GM23338 (cell line): ENCODE data around the gene TNK2. TPM values are rescaled to one million over a fixed set of nuclear protein-coding genes. Genes with fewer than 3 reads are reported as not detected.

Experiments
- ATAC-seq: fragments of 200-7000 bp; cut with Tn5 transposase; 3 replicates; pipeline ENCODE4 v1.9.1; 2020
- DNase-seq: peaks from one replicate; pipeline ENCODE4 v3.0.0-alpha.2; 2015; ENCODE audit warnings: low spot score
- H2AFZ ChIP-seq: fragments of 200-600 bp; sonication (generic); 2 replicates; pipeline ENCODE4 v1.8.0; 2016; ENCODE audit warnings: antibody characterized with exemption, mild to moderate bottlenecking, moderate library complexity
- H3F3A ChIP-seq: fragments of 200-600 bp; sonication (generic); replicated peaks from 2 replicates; pipeline ENCODE4 v1.8.0; 2017; ENCODE audit warnings: antibody characterized with exemption, mixed run types, low read depth
- H3K27ac ChIP-seq: fragments of 200-600 bp; sonication (generic); 2 replicates; pipeline ENCODE4 v1.6.1; 2016; ENCODE audit warnings: low read depth
- H3K27me3 ChIP-seq: fragments of 200-600 bp; sonication (generic); 2 replicates; pipeline ENCODE4 v1.8.0; 2016; ENCODE audit warnings: mild to moderate bottlenecking, mixed run types, moderate library complexity; ENCODE audit not compliant: insufficient read depth
- H3K36me3 ChIP-seq: fragments of 200-600 bp; sonication (generic); 2 replicates; pipeline ENCODE4 v1.8.0; 2016; ENCODE audit warnings: mild to moderate bottlenecking; ENCODE audit not compliant: insufficient read depth
- H3K4me1 ChIP-seq: fragments of 200-600 bp; sonication (generic); 2 replicates; pipeline ENCODE4 v1.8.0; 2016; ENCODE audit warnings: mild to moderate bottlenecking, moderate library complexity; ENCODE audit not compliant: insufficient read depth
- H3K4me2 ChIP-seq: fragments of 200-600 bp; sonication (generic); 2 replicates; pipeline ENCODE4 v1.7.1; 2017; ENCODE audit warnings: mixed run types
- H3K4me3 ChIP-seq: fragments of 200-600 bp; sonication (generic); 2 replicates; pipeline ENCODE4 v1.6.1; 2016; ENCODE audit warnings: mixed run types
- H3K79me2 ChIP-seq: fragments of 200-600 bp; sonication (generic); replicated peaks from 2 replicates; pipeline ENCODE4 v1.8.0; 2017; ENCODE audit warnings: mild to moderate bottlenecking; ENCODE audit not compliant: insufficient read depth
- H3K9me2 ChIP-seq: fragments of 200-600 bp; sonication (generic); 2 replicates; pipeline ENCODE4 v1.8.0; 2017; ENCODE audit not compliant: insufficient read depth
- H4K20me1 ChIP-seq: fragments of 200-600 bp; sonication (generic); replicated peaks from 2 replicates; pipeline ENCODE4 v1.8.0; 2017; ENCODE audit warnings: mild to moderate bottlenecking; ENCODE audit not compliant: insufficient read depth
- H3K27ac Mint-ChIP-seq: 2 replicates; pipeline ENCODE4 v1.8.0; 2020; ENCODE audit warnings: inconsistent platforms, mild to moderate bottlenecking, moderate library complexity, mixed read lengths
- H3K27me3 Mint-ChIP-seq: 3 replicates; pipeline ENCODE4 v1.8.0; 2022; ENCODE audit warnings: low read depth, mild to moderate bottlenecking, moderate library complexity, mixed read lengths, inconsistent platforms; ENCODE audit not compliant: insufficient read depth, poor library complexity
- H3K36me3 Mint-ChIP-seq: 3 replicates; pipeline ENCODE4 v1.8.0; 2021; ENCODE audit warnings: low read depth, mild to moderate bottlenecking, inconsistent platforms, moderate library complexity, mixed read lengths
- H3K4me1 Mint-ChIP-seq: 3 replicates; pipeline ENCODE4 v1.8.0; 2020; ENCODE audit warnings: mild to moderate bottlenecking, inconsistent platforms, mixed read lengths
- H3K4me3 Mint-ChIP-seq: 3 replicates; pipeline ENCODE4 v1.8.0; 2021; ENCODE audit warnings: moderate library complexity, mild to moderate bottlenecking, inconsistent platforms, mixed read lengths
- H3K9me3 Mint-ChIP-seq: 3 replicates; pipeline ENCODE4 v1.8.0; 2020; ENCODE audit warnings: moderate library complexity, mild to moderate bottlenecking, inconsistent platforms, mixed read lengths
- CREB1 ChIP-seq: fragments of 250-450 bp; sonication (Bioruptor Pico); IDR thresholded peaks from 2 replicates; pipeline ENCODE4 v1.5.0; 2020; ENCODE audit warnings: low read depth, mild to moderate bottlenecking, moderate library complexity
- EZH2 ChIP-seq: fragments of 200-600 bp; sonication (generic); IDR thresholded peaks from one replicate; pipeline ENCODE4 v1.8.0; 2017; ENCODE audit warnings: antibody characterized with exemption, mild to moderate bottlenecking, low read depth; ENCODE audit not compliant: unreplicated experiment
- EZH2phosphoT487 ChIP-seq: fragments of 200-600 bp; sonication (generic); IDR thresholded peaks from one replicate; pipeline ENCODE4 v1.8.1; 2018; ENCODE audit warnings: antibody characterized with exemption; ENCODE audit not compliant: unreplicated experiment
- JUNB ChIP-seq: IDR thresholded peaks from one replicate; pipeline ENCODE4 v1.6.1; 2016; ENCODE audit warnings: antibody characterized with exemption; ENCODE audit not compliant: unreplicated experiment
- POLR2AphosphoS5 ChIP-seq: IDR thresholded peaks from 2 replicates; pipeline ENCODE4 v1.6.1; 2016; ENCODE audit warnings: antibody characterized with exemption, low read depth
- STAT1 ChIP-seq: IDR thresholded peaks from one replicate; pipeline ENCODE4 v1.6.1; 2016; ENCODE audit warnings: antibody characterized with exemption; ENCODE audit not compliant: unreplicated experiment
- ZNF114 ChIP-seq: fragments of 250-450 bp; sonication (Bioruptor Pico); IDR thresholded peaks from 2 replicates; pipeline ENCODE4 v1.5.0; 2020; ENCODE audit warnings: mild to moderate bottlenecking, moderate library complexity
- polyA plus RNA-seq: library from polyadenylated mRNA; unstranded; fragments of >200 nt; fragmentation: Nextera tagmentation; extraction: Ambion mirVana; gene quantifications from 2 replicates; pipeline ENCODE4 v1.2.1, GENCODE V29; 2016
- total RNA-seq: library from RNA; depleted of rRNA; stranded (reverse); fragments of >200 nt; shearing (Covaris generic); gene quantifications from 2 replicates; pipeline ENCODE4 v1.2.3, GENCODE V29; 2014
- TF ChIP-seq, protein P1 (sequence below): IDR thresholded peaks from one replicate; pipeline ENCODE4 v1.6.1; 2018; ENCODE audit warnings: antibody characterized with exemption; ENCODE audit not compliant: unreplicated experiment
- TF ChIP-seq, protein P2 (sequence below), 2 experiments: fragments of 200-600 bp in 1 of 2; sonication (generic) in 1 of 2; conservative IDR thresholded peaks; 2 replicates each; pipeline versions ENCODE4 v1.5.1 to v1.6.1; 2016 to 2017; ENCODE audit warnings: antibody characterized with exemption in 2 of 2, low read depth in 2 of 2, mild to moderate bottlenecking in 2 of 2, moderate library complexity in 1 of 2

The TNK2 gene
- total and polyA plus RNA-seq, 2 experiments from 2014 or later: 10.0 to 22.5 TPM

DNA sequence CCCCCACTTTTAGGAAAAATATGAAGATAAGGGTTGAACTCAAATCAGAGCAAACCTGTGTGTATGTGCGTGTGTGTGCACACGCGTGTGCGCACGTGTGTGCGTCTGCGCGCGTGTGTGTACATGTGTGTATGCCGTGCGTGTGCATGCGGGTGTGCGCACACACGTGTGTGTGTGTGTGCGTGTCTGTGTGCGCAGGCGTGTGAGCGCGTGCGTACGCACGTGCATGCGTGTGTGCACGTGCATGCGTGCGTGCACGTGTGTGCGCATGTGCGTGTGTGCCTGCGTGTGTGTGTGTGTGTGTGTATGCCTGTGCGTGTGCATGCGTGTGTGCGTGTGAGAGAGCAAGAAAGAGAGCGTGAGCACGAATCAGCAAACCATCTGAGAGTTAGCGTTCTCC, 20.7 kb downstream of the TNK2 start (continued):
- TF ChIP-seq EZH2 (no peak), ZNF114 (CRISPR knock-in tag) (no peak), STAT1 (no peak), POLR2AphosphoS5 (no peak), JUNB (no peak), EZH2phosphoT487 (no peak)
- TF ChIP-seq, protein P1, sequence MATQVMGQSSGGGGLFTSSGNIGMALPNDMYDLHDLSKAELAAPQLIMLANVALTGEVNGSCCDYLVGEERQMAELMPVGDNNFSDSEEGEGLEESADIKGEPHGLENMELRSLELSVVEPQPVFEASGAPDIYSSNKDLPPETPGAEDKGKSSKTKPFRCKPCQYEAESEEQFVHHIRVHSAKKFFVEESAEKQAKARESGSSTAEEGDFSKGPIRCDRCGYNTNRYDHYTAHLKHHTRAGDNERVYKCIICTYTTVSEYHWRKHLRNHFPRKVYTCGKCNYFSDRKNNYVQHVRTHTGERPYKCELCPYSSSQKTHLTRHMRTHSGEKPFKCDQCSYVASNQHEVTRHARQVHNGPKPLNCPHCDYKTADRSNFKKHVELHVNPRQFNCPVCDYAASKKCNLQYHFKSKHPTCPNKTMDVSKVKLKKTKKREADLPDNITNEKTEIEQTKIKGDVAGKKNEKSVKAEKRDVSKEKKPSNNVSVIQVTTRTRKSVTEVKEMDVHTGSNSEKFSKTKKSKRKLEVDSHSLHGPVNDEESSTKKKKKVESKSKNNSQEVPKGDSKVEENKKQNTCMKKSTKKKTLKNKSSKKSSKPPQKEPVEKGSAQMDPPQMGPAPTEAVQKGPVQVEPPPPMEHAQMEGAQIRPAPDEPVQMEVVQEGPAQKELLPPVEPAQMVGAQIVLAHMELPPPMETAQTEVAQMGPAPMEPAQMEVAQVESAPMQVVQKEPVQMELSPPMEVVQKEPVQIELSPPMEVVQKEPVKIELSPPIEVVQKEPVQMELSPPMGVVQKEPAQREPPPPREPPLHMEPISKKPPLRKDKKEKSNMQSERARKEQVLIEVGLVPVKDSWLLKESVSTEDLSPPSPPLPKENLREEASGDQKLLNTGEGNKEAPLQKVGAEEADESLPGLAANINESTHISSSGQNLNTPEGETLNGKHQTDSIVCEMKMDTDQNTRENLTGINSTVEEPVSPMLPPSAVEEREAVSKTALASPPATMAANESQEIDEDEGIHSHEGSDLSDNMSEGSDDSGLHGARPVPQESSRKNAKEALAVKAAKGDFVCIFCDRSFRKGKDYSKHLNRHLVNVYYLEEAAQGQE: no peak

DNA sequence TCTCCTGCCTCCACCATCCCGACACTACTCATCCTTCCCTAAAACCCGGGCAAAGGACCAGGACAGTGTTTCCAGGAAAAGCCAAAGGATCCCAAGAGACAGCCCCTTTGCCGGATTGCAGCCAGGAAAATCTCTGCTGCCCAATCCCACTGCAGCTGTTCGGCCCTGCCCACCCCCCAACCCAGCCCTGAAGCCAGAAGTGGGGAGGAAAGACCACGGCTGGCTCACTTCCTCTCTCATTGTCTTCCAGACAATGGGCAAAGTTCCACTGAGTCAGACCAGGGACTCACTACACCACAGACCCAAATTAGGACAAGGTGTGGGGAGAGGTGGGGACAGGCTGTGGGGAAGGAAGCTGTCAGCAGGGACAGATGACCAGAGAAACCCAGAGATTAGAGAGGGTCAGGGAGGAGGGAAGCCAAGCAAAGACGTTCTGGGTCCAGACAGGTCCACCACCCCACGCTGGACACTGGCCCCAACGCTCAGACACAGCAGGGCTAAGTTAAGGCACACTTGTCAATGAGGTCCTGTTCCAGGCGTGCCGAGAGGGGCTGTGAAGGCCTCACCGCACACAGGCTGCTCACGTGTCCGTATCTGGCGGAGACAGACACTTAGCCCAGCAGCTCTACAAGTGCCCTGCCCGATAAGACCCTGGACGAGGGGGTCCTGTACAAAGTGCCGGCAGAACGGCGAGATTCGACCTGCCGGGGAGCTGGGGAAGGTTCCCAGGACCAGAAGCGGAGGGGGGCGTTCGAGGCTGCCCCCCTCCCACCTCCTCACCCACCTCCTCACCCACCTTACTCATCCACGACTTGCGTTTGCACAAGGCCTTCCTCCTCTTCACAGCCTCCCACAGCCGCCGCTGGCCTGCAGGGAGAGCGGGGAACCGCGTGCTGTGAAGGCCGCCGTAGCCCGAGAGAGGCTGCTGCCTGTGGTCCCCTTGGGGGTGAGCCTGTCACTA, 21.9 kb downstream of the TNK2 start:
- H3K4me1 Mint-ChIP-seq: peaks cover 45% of the 10 kb centered on the region
- no peak overlapping the region for H2AFZ ChIP-seq
- H3F3A ChIP-seq: 0 out of 2 replicates have a peak, but pooled peaks cover 14% of the 10 kb centered on the region
- H3K9me2 ChIP-seq: no peaks in the 10 kb centered on the region
- peaks cover 6% of the 10 kb centered on the region for H3K27me3 Mint-ChIP-seq
- H3K27me3 ChIP-seq: no peaks in the 10 kb centered on the region
- H4K20me1 ChIP-seq: no peaks in the 10 kb centered on the region; the same call in 1 of the 2 replicates
- no peaks in the 10 kb centered on the region for H3K36me3 ChIP-seq
- TF ChIP-seq, protein P2, sequence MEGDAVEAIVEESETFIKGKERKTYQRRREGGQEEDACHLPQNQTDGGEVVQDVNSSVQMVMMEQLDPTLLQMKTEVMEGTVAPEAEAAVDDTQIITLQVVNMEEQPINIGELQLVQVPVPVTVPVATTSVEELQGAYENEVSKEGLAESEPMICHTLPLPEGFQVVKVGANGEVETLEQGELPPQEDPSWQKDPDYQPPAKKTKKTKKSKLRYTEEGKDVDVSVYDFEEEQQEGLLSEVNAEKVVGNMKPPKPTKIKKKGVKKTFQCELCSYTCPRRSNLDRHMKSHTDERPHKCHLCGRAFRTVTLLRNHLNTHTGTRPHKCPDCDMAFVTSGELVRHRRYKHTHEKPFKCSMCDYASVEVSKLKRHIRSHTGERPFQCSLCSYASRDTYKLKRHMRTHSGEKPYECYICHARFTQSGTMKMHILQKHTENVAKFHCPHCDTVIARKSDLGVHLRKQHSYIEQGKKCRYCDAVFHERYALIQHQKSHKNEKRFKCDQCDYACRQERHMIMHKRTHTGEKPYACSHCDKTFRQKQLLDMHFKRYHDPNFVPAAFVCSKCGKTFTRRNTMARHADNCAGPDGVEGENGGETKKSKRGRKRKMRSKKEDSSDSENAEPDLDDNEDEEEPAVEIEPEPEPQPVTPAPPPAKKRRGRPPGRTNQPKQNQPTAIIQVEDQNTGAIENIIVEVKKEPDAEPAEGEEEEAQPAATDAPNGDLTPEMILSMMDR (conservative IDR thresholded peaks at IDR 0.05; ENCODE audit: low read depth in 2 of 2): no peak
- TF ChIP-seq CREB1 (CRISPR knock-in tag): no peak
- peak overlapping the region; percentile 59; the same call in 1 of the 2 replicates for H3K27ac ChIP-seq
- H3K4me3 ChIP-seq: no peak overlapping the region
- no peaks in the 10 kb centered on the region; the same call in 2 of the 3 replicates for H3K9me3 Mint-ChIP-seq
- no peak overlapping the region for H3K4me2 ChIP-seq
- peaks cover 6% of the 10 kb centered on the region for H3K79me2 ChIP-seq
- DNase-seq (no peak), ATAC-seq (peak; percentile 13; the same call in 2 of the 3 replicates)
- peaks cover 11% of the 10 kb centered on the region; the same call in 2 of the 3 replicates for H3K36me3 Mint-ChIP-seq
- H3K4me1 ChIP-seq: peaks cover 16% of the 10 kb centered on the region
- peak overlapping the region; percentile 72 for H3K27ac Mint-ChIP-seq
- H3K4me3 Mint-ChIP-seq: no peak overlapping the region
